Endothelial cell of umbilical vein (primary cell): ENCODE measurements around the gene CALR3. TPM values are rescaled to one million over a fixed set of nuclear protein-coding genes. Genes with fewer than 3 reads are reported as not detected.

Source experiments
- BruUV-seq: library from RNA; stranded (reverse); fragments of 400-500 nt; replicated peaks from 2 replicates; lab custom pipeline; 2021; lab: Mats Ljungman, UMichigan
- CTCF ChIA-PET: fragments of 300-600, 350-600 bp; sonication (Branson Sonifier 250); formaldehyde crosslinking; loops from one replicate; lab custom pipeline; 2021; ENCODE audit warnings: antibody characterized with exemption, inconsistent platforms; lab: Charles Lee
- POLR2A ChIA-PET: fragments of 300-600, 350-600 bp; sonication (Branson Sonifier 250); formaldehyde crosslinking; loops from one replicate; lab custom pipeline; 2021; ENCODE audit warnings: antibody characterized with exemption, inconsistent platforms; lab: Charles Lee
- DNase-seq: peaks from one replicate; pipeline ENCODE4 v3.0.0-alpha.2; 2011; ENCODE audit warnings: low read depth, low spot score
- FAIRE-seq: peaks from 2 replicates; lab custom pipeline; 2011; peaks lifted over from hg19 to GRCh38; lab: Jason Lieb, UNC
- H2AFZ ChIP-seq: 2 replicates; pipeline ENCODE4 v1.6.0; 2012; ENCODE audit warnings: low read depth, low read length, control low read depth, inconsistent platforms
- H3K27ac ChIP-seq: 2 replicates; pipeline ENCODE4 v1.5.1; 2011; ENCODE audit warnings: low read depth, mild to moderate bottlenecking, control low read depth, low read length, moderate library complexity; ENCODE audit not compliant: insufficient read depth
- H3K27me3 ChIP-seq, 2 experiments: 2 replicates each; pipeline versions ENCODE4 v1.6.0 to v1.6.1; 2011; ENCODE audit warnings: low read length in 2 of 2, mixed read lengths in 1 of 2; ENCODE audit not compliant: control insufficient read depth in 2 of 2, insufficient read depth in 2 of 2
- H3K36me3 ChIP-seq, 2 experiments: 2 replicates in 1 of 2; 3 replicates in 1 of 2; pipeline ENCODE4 v1.5.1; 2011; ENCODE audit warnings: low read length in 2 of 2, mild to moderate bottlenecking in 1 of 2, moderate library complexity in 1 of 2; ENCODE audit not compliant: control insufficient read depth in 2 of 2, insufficient read depth in 2 of 2; ENCODE audit errors: extremely low read depth in 1 of 2
- H3K4me1 ChIP-seq: 3 replicates; pipeline ENCODE4 v1.5.1; 2011; ENCODE audit warnings: mild to moderate bottlenecking, low read length; ENCODE audit not compliant: control insufficient read depth, insufficient read depth; ENCODE audit errors: extremely low read depth
- H3K4me2 ChIP-seq: 2 replicates; pipeline ENCODE4 v1.6.1; 2011; ENCODE audit warnings: low read length, control low read depth, mixed read lengths; ENCODE audit not compliant: insufficient read depth
- H3K4me3 ChIP-seq, 3 experiments: fragments of 200-600 bp in 1 of 3; sonication (generic), shearing (Covaris generic) in 1 of 3; replicated peaks in 1 of 3; 2 replicates each; pipeline ENCODE4 v1.5.1; 2011 to 2016; ENCODE audit warnings: control low read depth in 3 of 3, low read length in 3 of 3, mild to moderate bottlenecking in 2 of 3, inconsistent platforms in 1 of 3, low read depth in 1 of 3, moderate library complexity in 1 of 3; ENCODE audit not compliant: insufficient read depth in 1 of 3
- H3K79me2 ChIP-seq: 2 replicates; pipeline ENCODE4 v1.6.0; 2012; ENCODE audit warnings: low read length, inconsistent platforms; ENCODE audit not compliant: control insufficient read depth, insufficient read depth
- H3K9ac ChIP-seq: replicated peaks from 2 replicates; pipeline ENCODE3; 2011; ENCODE audit warnings: low read length, control low read depth; ENCODE audit not compliant: insufficient read depth; ENCODE audit errors: extremely low read depth
- H3K9me1 ChIP-seq: replicated peaks from 3 replicates; pipeline ENCODE4 v1.6.0; 2011; ENCODE audit warnings: mild to moderate bottlenecking, low read length; ENCODE audit not compliant: control insufficient read depth, insufficient read depth; ENCODE audit errors: extremely low read depth
- H3K9me3 ChIP-seq: replicated peaks from 2 replicates; pipeline ENCODE4 v1.5.1; 2012; ENCODE audit warnings: low read length, inconsistent platforms; ENCODE audit not compliant: control insufficient read depth, insufficient read depth
- H4K20me1 ChIP-seq: replicated peaks from 2 replicates; pipeline ENCODE3; 2011; ENCODE audit warnings: mild to moderate bottlenecking, low read length; ENCODE audit not compliant: control insufficient read depth, insufficient read depth; ENCODE audit errors: extremely low read depth
- EZH2 ChIP-seq: IDR thresholded peaks from 2 replicates; pipeline ENCODE4 v1.6.1; 2012; ENCODE audit warnings: borderline replicate concordance, low read depth, mild to moderate bottlenecking, moderate library complexity, low read length, inconsistent platforms; ENCODE audit not compliant: severe bottlenecking
- FOS ChIP-seq: IDR thresholded peaks from 2 replicates; pipeline ENCODE4 v1.6.1; 2011; ENCODE audit warnings: mild to moderate bottlenecking, low read length, moderate library complexity, borderline replicate concordance; ENCODE audit not compliant: insufficient read depth
- GATA2 ChIP-seq: IDR thresholded peaks from 2 replicates; pipeline ENCODE4 v1.7.0; 2011; ENCODE audit warnings: low read depth, mild to moderate bottlenecking, moderate library complexity, mixed read lengths, low read length; ENCODE audit not compliant: insufficient read length, insufficient read depth
- JUN ChIP-seq: IDR thresholded peaks from 2 replicates; pipeline ENCODE4 v1.6.1; 2011; ENCODE audit warnings: borderline replicate concordance, low read depth; ENCODE audit not compliant: insufficient read length, insufficient read depth
- MYC ChIP-seq: IDR thresholded peaks from one replicate; pipeline ENCODE4 v1.6.1; 2011; ENCODE audit warnings: mild to moderate bottlenecking, low read depth, low read length
- POLR2A ChIP-seq: IDR thresholded peaks from 2 replicates; pipeline ENCODE4 v1.6.1; 2012; ENCODE audit warnings: low read depth, mild to moderate bottlenecking, control low read depth, low read length
- POLR2AphosphoS5 ChIP-seq: IDR thresholded peaks from 2 replicates; pipeline ENCODE4 v1.6.1; 2012; ENCODE audit warnings: low read depth, mild to moderate bottlenecking, control low read depth, low read length, moderate library complexity; ENCODE audit not compliant: insufficient read depth
- dilution Hi-C: fragments of 300-500 bp; cut with MboI; formaldehyde crosslinking; loops from one replicate; pipeline ENCODE4 v1.15.0; 2019; ENCODE audit warnings: low sequenced_read_pairs; ENCODE audit not compliant: extremely low pct_ligation_motif_present
- intact Hi-C: fragments of 100-400 bp; cut with micrococcal nuclease; formaldehyde crosslinking; loops from one replicate; pipeline ENCODE4 v1.10.0; 2022
- polyA plus RNA-seq, 4 experiments: library from polyadenylated mRNA; depleted of rRNA in 3 of 4; stranded (reverse) in 3 of 4; unstranded in 1 of 4; fragments of >200 nt; gene quantifications; 2 replicates each; pipeline versions ENCODE4 v1.2.1 to v1.2.3, GENCODE V29; 2011 to 2012; ENCODE audit warnings: missing spikeins in 1 of 4
- total RNA-seq: library from RNA; stranded (reverse); gene quantifications from 2 replicates; pipeline ENCODE4 v1.2.3, GENCODE V29; 2021
- TF ChIP-seq, protein P1 (sequence below): IDR thresholded peaks from 2 replicates; pipeline ENCODE4 v1.6.1; 2011; ENCODE audit not compliant: insufficient read depth, insufficient read length
- TF ChIP-seq, protein P2 (sequence below), 2 donors: IDR thresholded peaks; 1 replicate in 1 of 2; 2 replicates in 1 of 2; pipeline ENCODE4 v1.5.1; 2011; ENCODE audit warnings: low read length in 2 of 2, mild to moderate bottlenecking in 2 of 2, moderate library complexity in 2 of 2, control low read depth in 1 of 2, inconsistent platforms in 1 of 2, low read depth in 1 of 2; ENCODE audit not compliant: insufficient read depth in 1 of 2; ENCODE audit errors: extremely low read depth in 1 of 2

Gene CALR3
- total and polyA plus RNA-seq, 2 donors (not counting 3 experiments of a cell fraction or from before 2014, with no cell fraction given): not detected

DNA sequence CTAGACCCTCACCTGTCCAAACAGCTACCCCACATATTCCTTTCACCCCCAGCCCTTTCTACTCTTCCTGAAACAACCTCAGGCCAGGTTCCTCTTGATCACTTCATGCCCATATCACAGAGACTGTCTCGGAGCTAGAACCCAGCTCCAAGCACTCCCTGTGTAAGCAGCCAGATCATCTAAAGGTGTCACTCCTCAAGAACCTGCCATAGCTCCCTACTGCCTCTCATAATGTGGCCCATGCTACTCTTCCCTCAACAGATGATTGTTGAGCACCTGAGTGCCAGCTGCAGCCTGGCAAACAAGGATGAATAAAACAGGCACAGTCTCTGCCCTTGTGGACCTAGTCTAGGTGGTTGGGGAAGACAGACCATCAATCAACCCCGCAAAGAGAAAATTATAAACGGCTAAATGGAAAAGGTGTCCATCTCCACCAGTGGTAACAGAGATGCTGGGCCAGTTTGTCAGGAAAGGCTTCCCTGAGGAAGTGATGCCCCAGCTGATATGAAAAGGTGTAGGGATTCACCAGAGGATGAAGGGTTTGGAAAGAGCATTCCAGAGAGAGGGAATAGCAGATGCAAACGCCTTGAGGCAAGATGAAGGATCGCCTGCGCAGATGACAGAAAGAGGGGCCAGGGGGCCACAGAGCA lies 32.5 kb downstream of the CALR3 start:
- H3K79me2 ChIP-seq: peaks cover 64% of the 10 kb centered on the region
- BruUV-seq: no TSS peak
- no peak overlapping the region for H3K4me2 ChIP-seq
- DNase-seq (no peak), FAIRE-seq (no peak)
- H3K4me3 ChIP-seq: no peak overlapping the region
- no peak overlapping the region for H3K9ac ChIP-seq
- CTCF ChIA-PET: interaction anchor here (1.0 to 4.4 kb wide), 4 partner anchors 18 to 58 kb away, joined by 3 to 18 read pairs (median 3); no protein-coding TSS in a partner anchor
- H3K4me1 ChIP-seq: peaks cover 6% of the 10 kb centered on the region
- intact Hi-C loops: no loop called here
- H3K36me3 ChIP-seq: no peaks in the 10 kb centered on the region
- POLR2A ChIA-PET: interaction anchor here (0.5 kb wide), 1 partner anchor 43 kb away, joined by 3 read pairs; no protein-coding TSS in a partner anchor
- no peaks in the 10 kb centered on the region for H3K27me3 ChIP-seq
- no peak overlapping the region for H3K27ac ChIP-seq
- no peaks in the 10 kb centered on the region for H3K9me1 ChIP-seq
- H3K9me3 ChIP-seq: no peaks in the 10 kb centered on the region
- dilution Hi-C loops: no loop called here
- TF ChIP-seq JUN: no peak
- no peak for TF ChIP-seq GATA2
- TF ChIP-seq, protein P1, sequence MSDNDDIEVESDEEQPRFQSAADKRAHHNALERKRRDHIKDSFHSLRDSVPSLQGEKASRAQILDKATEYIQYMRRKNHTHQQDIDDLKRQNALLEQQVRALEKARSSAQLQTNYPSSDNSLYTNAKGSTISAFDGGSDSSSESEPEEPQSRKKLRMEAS: no peak
- no peak overlapping the region for H2AFZ ChIP-seq
- H4K20me1 ChIP-seq: no peaks in the 10 kb centered on the region

DNA sequence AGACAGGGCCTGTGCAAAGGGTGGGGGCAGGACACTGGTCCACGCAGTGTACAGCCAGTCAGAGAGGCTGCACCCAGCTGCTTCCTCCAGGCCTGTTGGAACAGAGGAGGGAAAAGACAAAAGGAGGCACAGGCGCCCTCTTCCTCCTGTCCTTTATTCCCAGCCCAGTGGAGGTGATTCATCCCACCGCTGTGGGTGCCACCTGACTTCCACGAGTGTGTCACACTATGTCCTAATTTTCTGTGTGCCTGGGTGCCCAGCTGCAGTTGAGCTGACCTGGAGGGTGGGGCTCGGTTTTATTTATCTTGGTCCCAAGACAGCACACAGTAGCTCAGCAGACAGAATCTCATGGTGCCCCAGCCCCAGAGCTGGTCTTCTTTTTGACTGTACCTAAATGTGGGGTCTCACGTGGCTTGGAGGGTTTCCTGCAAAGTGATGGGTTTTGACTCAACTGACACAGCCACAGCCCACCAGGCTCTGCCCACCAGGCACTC lies 33.2 kb downstream of the CALR3 start:
- no peak overlapping the region for H3K9ac ChIP-seq
- H3K27me3 ChIP-seq: no peaks in the 10 kb centered on the region
- TF ChIP-seq GATA2: no peak
- TF ChIP-seq, protein P2, sequence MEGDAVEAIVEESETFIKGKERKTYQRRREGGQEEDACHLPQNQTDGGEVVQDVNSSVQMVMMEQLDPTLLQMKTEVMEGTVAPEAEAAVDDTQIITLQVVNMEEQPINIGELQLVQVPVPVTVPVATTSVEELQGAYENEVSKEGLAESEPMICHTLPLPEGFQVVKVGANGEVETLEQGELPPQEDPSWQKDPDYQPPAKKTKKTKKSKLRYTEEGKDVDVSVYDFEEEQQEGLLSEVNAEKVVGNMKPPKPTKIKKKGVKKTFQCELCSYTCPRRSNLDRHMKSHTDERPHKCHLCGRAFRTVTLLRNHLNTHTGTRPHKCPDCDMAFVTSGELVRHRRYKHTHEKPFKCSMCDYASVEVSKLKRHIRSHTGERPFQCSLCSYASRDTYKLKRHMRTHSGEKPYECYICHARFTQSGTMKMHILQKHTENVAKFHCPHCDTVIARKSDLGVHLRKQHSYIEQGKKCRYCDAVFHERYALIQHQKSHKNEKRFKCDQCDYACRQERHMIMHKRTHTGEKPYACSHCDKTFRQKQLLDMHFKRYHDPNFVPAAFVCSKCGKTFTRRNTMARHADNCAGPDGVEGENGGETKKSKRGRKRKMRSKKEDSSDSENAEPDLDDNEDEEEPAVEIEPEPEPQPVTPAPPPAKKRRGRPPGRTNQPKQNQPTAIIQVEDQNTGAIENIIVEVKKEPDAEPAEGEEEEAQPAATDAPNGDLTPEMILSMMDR (IDR thresholded peaks at IDR 0.05; ENCODE audit: extremely low read depth in 1 of 2, insufficient read depth in 1 of 2, low read depth in 1 of 2, low read length in 2 of 2): no peak
- TF ChIP-seq EZH2: no peak
- TF ChIP-seq FOS: no peak
- no peak for TF ChIP-seq JUN
- no peak for TF ChIP-seq POLR2A
- TF ChIP-seq, protein P1: no peak
- no peak for TF ChIP-seq POLR2AphosphoS5
- TF ChIP-seq MYC: no peak
- H3K79me2 ChIP-seq: peaks cover 65% of the 10 kb centered on the region
- BruUV-seq: no TSS peak
- FAIRE-seq (no peak), DNase-seq (no peak)
- dilution Hi-C loops: no loop called here
- ChIA-PET POLR2A (no interaction called here), CTCF (interaction anchor here (1.3 to 4.4 kb wide), 2 partner anchors 21 to 59 kb away, joined by 3 to 18 read pairs; no protein-coding TSS in a partner anchor)
- no peaks in the 10 kb centered on the region for H3K9me3 ChIP-seq
- no peak overlapping the region for H3K4me2 ChIP-seq
- intact Hi-C loops: no loop called here
- no peaks in the 10 kb centered on the region for H3K9me1 ChIP-seq
- no peak overlapping the region for H2AFZ ChIP-seq
- H3K4me1 ChIP-seq: peaks cover 10% of the 10 kb centered on the region
- H4K20me1 ChIP-seq: no peaks in the 10 kb centered on the region
- H3K36me3 ChIP-seq: no peaks in the 10 kb centered on the region
- H3K27ac ChIP-seq: no peak overlapping the region
- H3K4me3 ChIP-seq: no peak overlapping the region
